Measurements from ENCODE around the gene DYNC1H1.

DNA sequence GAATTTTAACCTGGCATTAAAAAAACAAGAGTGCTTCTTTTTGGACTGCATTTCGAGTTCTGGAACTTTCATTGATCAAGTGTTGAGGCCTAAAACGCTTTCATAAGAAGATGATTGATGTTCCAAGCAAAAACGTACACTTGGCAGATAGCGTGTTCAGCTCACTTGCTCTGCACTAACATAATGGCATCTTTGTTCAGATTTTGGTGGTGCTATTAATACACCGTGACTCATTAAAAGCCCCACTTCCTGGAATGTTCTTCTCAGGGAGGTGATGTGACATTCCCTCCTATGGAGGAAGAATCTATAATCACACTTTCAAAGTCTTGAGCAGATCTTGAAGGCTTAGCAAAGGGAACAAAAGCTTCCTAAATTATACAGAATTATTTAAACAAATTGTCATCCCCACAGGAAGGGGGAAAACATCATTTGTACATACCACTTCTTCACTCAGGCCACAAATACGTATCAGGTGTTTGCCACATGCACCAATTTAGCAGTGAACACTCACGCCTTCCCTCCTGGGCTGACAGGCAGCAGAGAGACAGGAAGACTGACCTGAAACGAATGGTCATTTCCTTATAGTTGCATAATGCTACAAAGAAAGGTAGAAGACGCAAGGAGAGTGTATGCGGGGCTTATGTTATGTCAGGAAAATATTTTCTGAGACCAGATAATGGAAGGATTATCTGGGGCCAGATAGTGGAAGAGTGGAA is 107.1 kb downstream of the DYNC1H1 start:
- no peak for TF ChIP-seq CTCF (IDR thresholded peaks at IDR 0.05)
- no peak for TF ChIP-seq EZH2 (IDR thresholded peaks at IDR 0.05)
- TF ChIP-seq EZH2phosphoT487 (IDR thresholded peaks at IDR 0.05), result no peak
